Muscle of back (tissue), 11 donors: ENCODE data around the gene YPEL1. TPM values are rescaled to one million over a fixed set of nuclear protein-coding genes. Genes with fewer than 3 reads are reported as not detected.
"Not testable (repeated sequence)": the region's sequence is repeated elsewhere in the genome, so short reads cannot be mapped to it uniquely, and the experiment has no call there.

Experiments used
- DNase-seq, 3 donors: peaks; one replicate each; pipeline versions ENCODE4 v3.0.0 to v3.0.0-alpha.2; 2013
- polyA plus RNA-seq, 10 donors: library from polyadenylated mRNA; unstranded; fragments of 120-200 nt; gene quantifications; one replicate each; pipeline ENCODE4 v1.2.1, GENCODE V29; 2013; ENCODE audit not compliant: insufficient read length in 10 of 10

Gene YPEL1
- polyA plus RNA-seq, 10 donors, result 10.0 to 21.6 (median 14.9) TPM

GRCh38 chr22:21755851-21756284 lies 20.3 kb upstream of the YPEL1 start:
- no peak for DNase-seq

- DNase-seq, result peak in 2 of 3 donors; percentile 39 to 51
Measured at GRCh38 chr22:21754523-21754922, 18.9 kb upstream of the YPEL1 start.

GRCh38 chr22:21753374-21754111 lies 17.9 kb upstream of the YPEL1 start:
- no peak for DNase-seq

GRCh38 chr22:21752276-21752675 lies 16.7 kb upstream of the YPEL1 start:
- DNase-seq, result no peak

- DNase-seq, result no peak
Measured at GRCh38 chr22:21745948-21746347, 10.4 kb upstream of the YPEL1 start.

GRCh38 chr22:21744917-21745316 lies 9.3 kb upstream of the YPEL1 start:
- not testable (repeated sequence) for DNase-seq

- no peak for DNase-seq
Measured at GRCh38 chr22:21741790-21742189, 6.2 kb upstream of the YPEL1 start.

GRCh38 chr22:21741059-21741458 lies 5.5 kb upstream of the YPEL1 start:
- DNase-seq, result no peak

GRCh38 chr22:21739828-21740377 lies 4.3 kb upstream of the YPEL1 start:
- no peak for DNase-seq

GRCh38 chr22:21738966-21739365 lies 3.4 kb upstream of the YPEL1 start:
- DNase-seq, result no peak

GRCh38 chr22:21738081-21738480 lies 2.5 kb upstream of the YPEL1 start:
- DNase-seq, result no peak

- no peak for DNase-seq
Measured at GRCh38 chr22:21736948-21737347, 1.4 kb upstream of the YPEL1 start.

GRCh38 chr22:21736084-21736642 lies 569 bp upstream of the YPEL1 start:
- no peak for DNase-seq

GRCh38 chr22:21734540-21735199 lies 924 bp downstream of the YPEL1 start:
- no peak for DNase-seq

GRCh38 chr22:21731503-21731902 lies 4.1 kb downstream of the YPEL1 start:
- DNase-seq, result no peak

GRCh38 chr22:21730535-21731308 lies 4.9 kb downstream of the YPEL1 start:
- no peak for DNase-seq

- DNase-seq, result not testable (repeated sequence)
Measured at GRCh38 chr22:21729184-21729583, 6.4 kb downstream of the YPEL1 start.

- no peak for DNase-seq
Measured at GRCh38 chr22:21728270-21728669, 7.3 kb downstream of the YPEL1 start.

- no peak for DNase-seq
Measured at GRCh38 chr22:21727768-21728167, 7.8 kb downstream of the YPEL1 start.

- DNase-seq, result no peak
Measured at GRCh38 chr22:21727159-21727558, 8.4 kb downstream of the YPEL1 start.

- DNase-seq, result peak in 1 of 3 donors; percentile 6
Measured at GRCh38 chr22:21726650-21727049, 8.9 kb downstream of the YPEL1 start.
